HepG2 (cell line): ENCODE data around the gene DNAAF3. TPM values are rescaled to one million over a fixed set of nuclear protein-coding genes. Genes with fewer than 3 reads are reported as not detected.

Experiments
- AKAP8 ChIP-seq: sonication (generic); formaldehyde crosslinking; IDR thresholded peaks from 2 replicates; pipeline ENCODE4 v1.5.1; 2020; ENCODE audit warnings: mild to moderate bottlenecking, missing genetic modification reagents
- BCL3 ChIP-seq: sonication (generic); formaldehyde crosslinking; IDR thresholded peaks from 2 replicates; pipeline ENCODE4 v1.5.1; 2020; ENCODE audit warnings: mild to moderate bottlenecking, missing genetic modification reagents, moderate library complexity
- ETV5 ChIP-seq: IDR thresholded peaks from 2 replicates; pipeline ENCODE4 v1.6.1; 2018; ENCODE audit warnings: missing biosample characterization, missing genetic modification reagents, inconsistent platforms, borderline replicate concordance
- FOXO4 ChIP-seq: sonication (generic); formaldehyde crosslinking; conservative IDR thresholded peaks from 2 replicates; pipeline ENCODE4 v1.8.1; 2023; ENCODE audit warnings: missing genetic modification reagents
- HNF1B ChIP-seq: sonication (generic); formaldehyde crosslinking; IDR thresholded peaks from 2 replicates; pipeline ENCODE4 v1.5.1; 2020; ENCODE audit warnings: mild to moderate bottlenecking, moderate library complexity, missing genetic modification reagents
- JUND ChIP-seq: sonication (generic); formaldehyde crosslinking; IDR thresholded peaks from 2 replicates; pipeline ENCODE4 v1.8.0; 2022; ENCODE audit warnings: mild to moderate bottlenecking, missing genetic modification reagents
- KDM5B ChIP-seq: sonication (generic); formaldehyde crosslinking; IDR thresholded peaks from 2 replicates; pipeline ENCODE4 v1.4.0; 2020; ENCODE audit warnings: missing genetic modification reagents, mild to moderate bottlenecking, borderline replicate concordance
- SAFB2 ChIP-seq: sonication (generic); formaldehyde crosslinking; IDR thresholded peaks from 2 replicates; pipeline ENCODE4 v1.5.1; 2020; ENCODE audit warnings: missing genetic modification reagents, low read depth, mild to moderate bottlenecking, borderline replicate concordance
- SOX13 ChIP-seq, 3 experiments: fragments of 450-650 bp in 1 of 3; sonication (generic) in 1 of 3; formaldehyde crosslinking in 1 of 3; IDR thresholded peaks in 2 of 3; conservative IDR thresholded peaks in 1 of 3; 2 replicates each; pipeline versions ENCODE4 v1.5.0 to v1.6.1; 2016 to 2020; ENCODE audit warnings: antibody characterized with exemption in 1 of 3, mild to moderate bottlenecking in 1 of 3, missing compliant biosample characterization in 1 of 3, missing genetic modification reagents in 1 of 3, moderate library complexity in 1 of 3
- SP4 ChIP-seq: sonication (generic); formaldehyde crosslinking; IDR thresholded peaks from 2 replicates; pipeline ENCODE4 v1.8.1; 2023; ENCODE audit warnings: mild to moderate bottlenecking, missing genetic modification reagents
- SUZ12 ChIP-seq: fragments of 150-350 bp; IDR thresholded peaks from 2 replicates; pipeline ENCODE4 v1.6.1; 2014; ENCODE audit warnings: low read depth, low read length
- TFE3 ChIP-seq: IDR thresholded peaks from 2 replicates; pipeline ENCODE4 v1.6.1; 2016
- ZBTB21 ChIP-seq: sonication (generic); formaldehyde crosslinking; IDR thresholded peaks from 2 replicates; pipeline ENCODE4 v1.4.0; 2020; ENCODE audit warnings: missing genetic modification reagents
- ZFP36 ChIP-seq: fragments of 150-350 bp; IDR thresholded peaks from 2 replicates; pipeline ENCODE4 v1.6.1; 2018; ENCODE audit warnings: borderline replicate concordance, low read length, low read depth; ENCODE audit not compliant: partially characterized antibody
- ZMYM3 ChIP-seq: sonication (generic); formaldehyde crosslinking; IDR thresholded peaks from 2 replicates; pipeline ENCODE4 v1.5.1; 2020; ENCODE audit warnings: mild to moderate bottlenecking, missing genetic modification reagents
- ZNF329 ChIP-seq: sonication (generic); formaldehyde crosslinking; IDR thresholded peaks from 2 replicates; pipeline ENCODE4 v1.9.0; 2021; ENCODE audit warnings: low read depth, mild to moderate bottlenecking, missing genetic modification reagents
- ZNF34 ChIP-seq: sonication (generic); formaldehyde crosslinking; IDR thresholded peaks from 2 replicates; pipeline ENCODE4 v1.4.0; 2020; ENCODE audit warnings: mild to moderate bottlenecking, missing genetic modification reagents, borderline replicate concordance
- ZNF550 ChIP-seq: sonication (generic); formaldehyde crosslinking; IDR thresholded peaks from 2 replicates; pipeline ENCODE4 v1.4.0; 2020; ENCODE audit warnings: mild to moderate bottlenecking, missing genetic modification reagents, borderline replicate concordance
- ZNF782 ChIP-seq: sonication (generic); formaldehyde crosslinking; IDR thresholded peaks from 2 replicates; pipeline ENCODE4 v1.4.0; 2020; ENCODE audit warnings: missing genetic modification reagents, mild to moderate bottlenecking, borderline replicate concordance
- ZNF891 ChIP-seq: sonication (generic); formaldehyde crosslinking; IDR thresholded peaks from 2 replicates; pipeline ENCODE4 v1.5.0; 2020; ENCODE audit warnings: mild to moderate bottlenecking, missing genetic modification reagents
- polyA plus RNA-seq, 8 experiments: library from polyadenylated mRNA; depleted of rRNA in 3 of 8; stranded (reverse) in 7 of 8; unstranded in 1 of 8; fragments of >200 nt; fragmentation: Illumina TruSeq in 4 of 8; extraction: Trizol in 4 of 8; gene quantifications; 2 replicates each; pipeline versions ENCODE4 v1.2.1 to v1.2.3, GENCODE V29; 2011 to 2016; ENCODE audit warnings: low read depth in 4 of 8, missing spikeins in 1 of 8, mixed read lengths in 1 of 8; ENCODE audit not compliant: insufficient read depth in 1 of 8
- total RNA-seq, 5 experiments: library from RNA; depleted of rRNA; stranded (reverse); fragments of >200 nt; fragmentation: Illumina TruSeq; extraction: Trizol; gene quantifications; 2 replicates each; pipeline ENCODE4 v1.2.3, GENCODE V29; 2016; ENCODE audit warnings: low read depth in 1 of 5

Gene DNAAF3
- total and polyA plus RNA-seq, 2 of the 13 experiments (the other 11 are each of a cell fraction or from before 2014, with no cell fraction given): 0.30 to 0.40 TPM

- TF ChIP-seq FOXO4 (CRISPR knock-in tag) (no peak), HNF1B (no peak), ETV5 (CRISPR knock-in tag) (peak; percentile 17; the same call in 1 of the 2 replicates), ZNF329 (CRISPR knock-in tag) (no peak), ZNF550 (CRISPR knock-in tag) (no peak), SOX13 (IDR thresholded peaks at IDR 0.05) (peak; percentile 48; the same call in 1 of the 2 replicates), SOX13 (CRISPR knock-in tag; conservative IDR thresholded peaks at IDR 0.05 in 1 of 2, IDR thresholded peaks at IDR 0.05 in 1 of 2) (peak; percentile 78 to 89; a peak in 2 of 4 replicates), ZNF34 (no peak), ZFP36 (no peak), ZBTB21 (CRISPR knock-in tag) (no peak), SAFB2 (no peak), ZNF782 (CRISPR knock-in tag) (no peak), AKAP8 (CRISPR knock-in tag) (no peak), JUND (CRISPR knock-in tag) (no peak), KDM5B (CRISPR knock-in tag) (peak; percentile 86; the same call in 1 of the 2 replicates), SUZ12 (no peak), SP4 (0 out of 2 replicates have a peak, but pooled peaks have one; percentile 56), ZMYM3 (CRISPR knock-in tag) (no peak), TFE3 (CRISPR knock-in tag) (no peak; the same call in 1 of the 2 replicates), BCL3 (CRISPR knock-in tag) (peak; percentile 51; the same call in 1 of the 2 replicates), ZNF891 (CRISPR knock-in tag) (no peak)
Observed at GRCh38 chr19:55209693-55210472, 43.5 kb upstream of the DNAAF3 start (continued).
